ENCODE measurements around the gene TMEM63B.

The TMEM63B gene

GRCh38 chr6:44081753-44082152, 45.6 kb upstream of the TMEM63B start:
- TF ChIP-seq CTCF (IDR thresholded peaks at IDR 0.05; ENCODE audit: borderline replicate concordance, control extremely low read depth, extremely low read depth, insufficient read depth, missing control alignments) = no peak
- no peak for DNase-seq (ENCODE audit: low spot score)
- in situ Hi-C loops (cut with MboI; ENCODE audit: low sequenced_read_pairs, unreplicated experiment) = no loop called here

GRCh38 chr6:44082872-44083321, 44.5 kb upstream of the TMEM63B start:
- DNase-seq (ENCODE audit: low spot score) = no peak
- in situ Hi-C loops (cut with MboI; ENCODE audit: low sequenced_read_pairs, unreplicated experiment) = no loop called here
- no peak for TF ChIP-seq CTCF (IDR thresholded peaks at IDR 0.05; ENCODE audit: borderline replicate concordance, control extremely low read depth, extremely low read depth, insufficient read depth, missing control alignments)

DNA sequence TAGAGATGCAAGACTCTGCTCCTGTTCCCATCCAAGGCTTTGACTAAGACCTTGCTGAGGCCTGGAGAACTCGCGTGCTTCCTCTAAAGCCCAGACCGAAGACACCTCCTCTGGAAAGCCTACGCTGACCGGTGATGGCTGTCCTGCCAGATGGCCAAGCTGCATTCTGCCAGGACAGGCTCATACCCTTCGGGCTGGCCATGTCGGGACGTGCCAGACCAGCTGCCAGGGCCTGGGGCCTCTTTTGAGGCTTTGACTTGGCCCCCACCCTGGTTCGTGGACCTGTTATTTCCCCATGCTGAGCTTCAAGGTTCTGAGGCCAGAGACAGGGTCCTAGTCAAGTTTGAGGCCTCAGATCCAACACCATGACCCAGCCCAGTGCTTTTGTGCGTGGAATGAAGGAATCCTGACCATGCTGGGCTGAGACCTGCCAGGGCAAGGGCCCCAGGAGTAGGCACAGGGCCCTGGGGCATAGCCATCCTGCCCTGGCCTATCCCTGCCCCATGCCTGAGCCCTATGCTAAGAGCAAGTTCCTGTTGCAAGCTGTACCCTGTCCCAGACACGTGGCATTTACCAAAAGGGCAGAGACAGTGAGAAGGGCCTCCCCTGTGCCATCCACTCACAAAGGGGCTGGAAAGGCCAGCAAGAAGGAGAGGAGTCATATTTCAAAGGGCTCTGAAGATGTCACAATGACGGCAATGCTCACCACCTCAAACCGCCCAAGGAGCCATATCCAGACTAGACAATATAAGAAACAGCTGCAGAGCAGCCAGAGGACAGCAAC, 42.9 kb upstream of the TMEM63B start:
- no peak for DNase-seq (ENCODE audit: low spot score)
- in situ Hi-C loops (cut with MboI; ENCODE audit: low sequenced_read_pairs, unreplicated experiment) = no loop called here
- TF ChIP-seq CTCF (IDR thresholded peaks at IDR 0.05; ENCODE audit: borderline replicate concordance, control extremely low read depth, extremely low read depth, insufficient read depth, missing control alignments) = no peak

GRCh38 chr6:44085219-44085618, 42.1 kb upstream of the TMEM63B start:
- DNase-seq (ENCODE audit: low spot score) = no peak
- no peak for TF ChIP-seq CTCF (IDR thresholded peaks at IDR 0.05; ENCODE audit: borderline replicate concordance, control extremely low read depth, extremely low read depth, insufficient read depth, missing control alignments)
- in situ Hi-C loops (cut with MboI; ENCODE audit: low sequenced_read_pairs, unreplicated experiment) = no loop called here

- in situ Hi-C loops (cut with MboI; ENCODE audit: low sequenced_read_pairs, unreplicated experiment) = no loop called here
- DNase-seq (ENCODE audit: low spot score) = no peak
These were observed 40.3 kb upstream of the TMEM63B start for GRCh38 chr6:44086931-44087574.

DNA sequence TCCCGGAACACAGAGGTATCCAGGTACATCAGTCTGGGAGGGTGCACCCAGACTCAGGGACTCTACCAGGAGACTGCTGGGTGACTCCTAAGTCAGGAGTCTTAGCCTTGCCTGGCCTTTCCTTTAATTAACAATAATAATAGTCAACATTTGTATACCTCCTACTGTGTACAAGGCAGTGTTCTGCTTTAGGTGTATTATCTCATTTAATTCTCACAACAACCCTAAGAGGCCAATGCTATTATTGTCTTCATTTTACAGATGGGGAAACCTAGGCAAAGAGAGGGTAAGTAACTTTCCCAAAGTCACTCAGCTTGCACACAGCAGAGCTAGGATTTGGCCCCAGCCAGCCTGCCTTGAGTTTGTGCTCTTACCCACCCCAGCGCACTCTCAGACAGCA, 39.7 kb upstream of the TMEM63B start:
- TF ChIP-seq CTCF (IDR thresholded peaks at IDR 0.05; ENCODE audit: borderline replicate concordance, control extremely low read depth, extremely low read depth, insufficient read depth, missing control alignments) = no peak
- in situ Hi-C loops (cut with MboI; ENCODE audit: low sequenced_read_pairs, unreplicated experiment) = no loop called here
- no peak for DNase-seq (ENCODE audit: low spot score)

More at GRCh38 chr6:44086931-44087574, 40.3 kb upstream of the TMEM63B start:
- TF ChIP-seq CTCF (IDR thresholded peaks at IDR 0.05; ENCODE audit: borderline replicate concordance, control extremely low read depth, extremely low read depth, insufficient read depth, missing control alignments) = no peak
